HepG2 (cell line): Measurements from ENCODE around the gene TCOF1. TPM values are rescaled to one million over a fixed set of nuclear protein-coding genes. Genes with fewer than 3 reads are reported as not detected.

Source experiments
- ATAC-seq: fragments of 200-7000 bp; cut with Tn5 transposase; 3 replicates; pipeline ENCODE4 v1.9.1; 2020; ENCODE audit warnings: mild to moderate bottlenecking, moderate library complexity
- BruUV-seq: library from RNA; stranded (reverse); fragments of 400-500 nt; replicated peaks from 2 replicates; lab custom pipeline; 2021; lab: Mats Ljungman, UMichigan
- CTCF ChIA-PET: fragments of 300-600 bp; formaldehyde crosslinking; extraction: SDS; loops from one replicate; lab custom pipeline; 2021; ENCODE audit warnings: low total read pairs, inconsistent platforms, low intra/inter-chr PET ratio; lab: Yijun Ruan, JAX
- POLR2A ChIA-PET: fragments of 350-600 bp; sonication (Branson Sonifier 250); formaldehyde crosslinking; loops from one replicate; lab custom pipeline; 2020; ENCODE audit warnings: antibody characterized with exemption, inconsistent platforms; lab: Yijun Ruan, JAX
- DNase-seq: peaks from one replicate; pipeline ENCODE4 v3.0.0-alpha.2; 2015; ENCODE audit warnings: low spot score
- FAIRE-seq: peaks from 3 replicates; lab custom pipeline; 2011; peaks lifted over from hg19 to GRCh38; lab: Jason Lieb, UNC
- H2AFZ ChIP-seq: one replicate; pipeline ENCODE4 v1.6.1; 2011; ENCODE audit warnings: low read length, inconsistent platforms
- H3K27ac ChIP-seq: fragments of 300-600 bp; 3 replicates; pipeline ENCODE4 v1.8.0; 2011; ENCODE audit warnings: mixed run types, mild to moderate bottlenecking, mixed read lengths, low read length, inconsistent platforms; ENCODE audit not compliant: insufficient read depth; ENCODE audit errors: extremely low read length
- H3K27me3 ChIP-seq, 2 experiments: fragments of 200-600 bp in 1 of 2; 2 replicates in 1 of 2; 3 replicates in 1 of 2; pipeline versions ENCODE4 v1.6.0 to v1.8.0; 2011; ENCODE audit warnings: low read length in 2 of 2, mild to moderate bottlenecking in 2 of 2, moderate library complexity in 2 of 2, inconsistent platforms in 1 of 2; ENCODE audit not compliant: insufficient read depth in 2 of 2, control insufficient read depth in 1 of 2
- H3K36me3 ChIP-seq, 2 experiments: fragments of 200-600 bp in 1 of 2; replicated peaks in 1 of 2; 2 replicates in 1 of 2; 3 replicates in 1 of 2; pipeline versions ENCODE4 v1.5.1 to v1.8.0; 2011; ENCODE audit warnings: low read length in 2 of 2, inconsistent platforms in 1 of 2; ENCODE audit not compliant: insufficient read depth in 2 of 2, control insufficient read depth in 1 of 2
- H3K4me1 ChIP-seq: 2 replicates; pipeline ENCODE4 v1.5.1; 2012; ENCODE audit warnings: low read length, inconsistent platforms; ENCODE audit not compliant: insufficient read depth
- H3K4me2 ChIP-seq: 2 replicates; pipeline ENCODE4 v1.6.0; 2011; ENCODE audit warnings: low read depth, low read length, inconsistent platforms
- H3K4me3 ChIP-seq, 3 experiments: fragments of 200-600 bp in 1 of 3; sonication (generic), shearing (Covaris generic) in 1 of 3; replicated peaks in 1 of 3; 2 replicates each; pipeline ENCODE4 v1.5.1; 2011 to 2016; ENCODE audit warnings: low read length in 3 of 3, inconsistent platforms in 2 of 3, low read depth in 2 of 3, mild to moderate bottlenecking in 2 of 3, control low read depth in 1 of 3, mixed read lengths in 1 of 3; ENCODE audit not compliant: insufficient read depth in 1 of 3
- H3K79me2 ChIP-seq: one replicate; pipeline ENCODE4 v1.6.1; 2011; ENCODE audit warnings: low read length, inconsistent platforms; ENCODE audit not compliant: insufficient read depth
- H3K9ac ChIP-seq: 2 replicates; pipeline ENCODE4 v1.6.0; 2011; ENCODE audit warnings: mild to moderate bottlenecking, low read depth, low read length, inconsistent platforms; ENCODE audit not compliant: insufficient read depth
- H3K9me3 ChIP-seq: 2 replicates; pipeline ENCODE4 v1.5.1; 2012; ENCODE audit warnings: mild to moderate bottlenecking, low read length
- H4K20me1 ChIP-seq: 2 replicates; pipeline ENCODE4 v1.6.0; 2011; ENCODE audit warnings: inconsistent platforms, mild to moderate bottlenecking, low read length, moderate library complexity; ENCODE audit not compliant: insufficient read depth
- MAF1 ChIP-seq: sonication (generic); formaldehyde crosslinking; IDR thresholded peaks from 2 replicates; pipeline ENCODE4 v1.5.0; 2020; ENCODE audit warnings: missing genetic modification reagents, borderline replicate concordance
- ONECUT2 ChIP-seq: sonication (generic); formaldehyde crosslinking; IDR thresholded peaks from 2 replicates; pipeline ENCODE4 v1.4.0; 2020; ENCODE audit warnings: missing genetic modification reagents
- POLR2A ChIP-seq, 2 experiments: IDR thresholded peaks; 2 replicates each; pipeline ENCODE4 v1.6.1; 2011; ENCODE audit warnings: low read depth in 2 of 2, low read length in 2 of 2, mild to moderate bottlenecking in 1 of 2, moderate library complexity in 1 of 2; ENCODE audit not compliant: insufficient read depth in 1 of 2
- PPARG ChIP-seq: conservative IDR thresholded peaks from 2 replicates; pipeline ENCODE4 v1.6.1; 2016; ENCODE audit warnings: missing biosample characterization, missing genetic modification reagents
- REST ChIP-seq, 2 experiments: IDR thresholded peaks; 2 replicates each; pipeline ENCODE4 v1.6.1; 2011 to 2012; ENCODE audit warnings: low read length in 2 of 2, borderline replicate concordance in 1 of 2, low read depth in 1 of 2, mild to moderate bottlenecking in 1 of 2, moderate library complexity in 1 of 2
- ZNF629 ChIP-seq: sonication (generic); formaldehyde crosslinking; conservative IDR thresholded peaks from 2 replicates; pipeline ENCODE4 v1.5.0; 2020; ENCODE audit warnings: missing genetic modification reagents
- WGBS: methylation state at CpG from one replicate; pipeline ENCODE4 v1.1.6; 2017; ENCODE audit warnings: low lambda C conversion rate; 5-methylcytosine and 5-hydroxymethylcytosine counted together
- in situ Hi-C: cut with HindIII; loops from 2 replicates; pipeline ENCODE4 v1.10.0; 2017; ENCODE audit warnings: low pct_unique_long_range_greater_than_20kb; ENCODE audit not compliant: extremely low pct_ligation_motif_present
- intact Hi-C: fragments of 100-400 bp; cut with micrococcal nuclease; formaldehyde crosslinking; loops from one replicate; pipeline ENCODE4 v1.10.0; 2022; ENCODE audit not compliant: unreplicated experiment
- polyA plus RNA-seq, 8 experiments: library from polyadenylated mRNA; depleted of rRNA in 3 of 8; stranded (reverse) in 7 of 8; unstranded in 1 of 8; fragments of >200 nt; fragmentation: Illumina TruSeq in 4 of 8; extraction: Trizol in 4 of 8; gene quantifications; 2 replicates each; pipeline versions ENCODE4 v1.2.1 to v1.2.3, GENCODE V29; 2011 to 2016; ENCODE audit warnings: low read depth in 4 of 8, missing spikeins in 1 of 8, mixed read lengths in 1 of 8; ENCODE audit not compliant: insufficient read depth in 1 of 8
- total RNA-seq, 5 experiments: library from RNA; depleted of rRNA; stranded (reverse); fragments of >200 nt; fragmentation: Illumina TruSeq; extraction: Trizol; gene quantifications; 2 replicates each; pipeline ENCODE4 v1.2.3, GENCODE V29; 2016; ENCODE audit warnings: low read depth in 1 of 5
- TF ChIP-seq, protein P1 (sequence below): sonication (generic); formaldehyde crosslinking; IDR thresholded peaks from 2 replicates; pipeline ENCODE4 v1.4.0; 2020; ENCODE audit warnings: missing genetic modification reagents

The TCOF1 gene
- total and polyA plus RNA-seq, 2 of the 13 experiments (the other 11 are each of a cell fraction or from before 2014, with no cell fraction given): 10.1 to 41.6 TPM

DNA sequence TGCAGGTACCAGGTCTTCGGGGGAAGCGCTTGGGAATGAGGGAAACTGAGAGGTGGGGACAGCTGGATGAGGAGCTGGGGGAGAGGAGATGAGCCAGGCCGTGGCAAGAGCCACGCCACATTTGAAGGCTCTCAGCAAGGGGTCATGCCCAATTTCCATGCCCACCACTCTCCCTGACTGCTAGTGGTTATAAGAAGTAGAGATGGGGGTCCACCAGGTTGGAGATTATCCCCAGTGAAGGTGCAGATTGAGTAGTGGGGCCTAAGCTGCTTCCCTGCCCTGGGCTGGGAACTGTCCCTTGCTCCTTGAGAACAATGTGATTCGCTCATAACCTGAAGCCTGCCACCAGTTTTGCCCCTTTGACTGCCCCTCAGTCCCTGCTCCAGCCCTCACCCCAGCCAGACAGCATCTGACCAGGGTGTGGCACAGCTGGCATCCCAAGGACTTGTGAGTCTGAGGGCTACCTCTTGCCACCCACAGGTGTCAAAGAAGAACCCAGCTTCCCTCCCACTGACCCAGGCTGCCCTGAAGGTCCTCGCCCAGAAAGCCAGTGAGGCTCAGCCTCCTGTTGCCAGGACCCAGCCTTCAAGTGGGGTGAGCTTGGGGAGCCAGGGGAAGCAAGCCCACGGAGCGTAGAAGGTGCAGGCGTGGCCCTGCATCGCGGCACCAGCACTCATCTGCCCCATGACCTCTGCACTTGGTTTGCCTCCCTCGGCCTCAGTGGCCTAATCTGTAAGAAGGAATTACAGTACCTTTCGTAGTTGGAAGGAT lies 33.8 kb downstream of the TCOF1 start:
- no peaks in the 10 kb centered on the region for H3K4me1 ChIP-seq
- ATAC-seq (no peak), DNase-seq (no peak), FAIRE-seq (no peak)
- H3K4me2 ChIP-seq: no peak overlapping the region
- CTCF ChIA-PET: no interaction called here
- no TSS peak for BruUV-seq
- no peaks in the 10 kb centered on the region for H3K79me2 ChIP-seq
- 96% methylated on average over 5 of the region's 13 CpGs for WGBS
- H3K27ac ChIP-seq: no peak overlapping the region
- H3K27me3 ChIP-seq: no peaks in the 10 kb centered on the region
- POLR2A ChIA-PET: no interaction called here
- no peaks in the 10 kb centered on the region for H4K20me1 ChIP-seq
- no peak overlapping the region for H2AFZ ChIP-seq
- TF ChIP-seq POLR2A (IDR thresholded peaks at IDR 0.05; ENCODE audit: insufficient read depth in 1 of 2, low read depth in 2 of 2, low read length in 2 of 2): no peak
- peaks cover 49 to 92% of the 10 kb centered on the region in 2 experiments for H3K36me3 ChIP-seq
- no peaks in the 10 kb centered on the region for H3K9me3 ChIP-seq
- in situ Hi-C loops: no loop called here
- intact Hi-C loops: no loop called here
- no peak overlapping the region for H3K4me3 ChIP-seq
- no peak overlapping the region for H3K9ac ChIP-seq

DNA sequence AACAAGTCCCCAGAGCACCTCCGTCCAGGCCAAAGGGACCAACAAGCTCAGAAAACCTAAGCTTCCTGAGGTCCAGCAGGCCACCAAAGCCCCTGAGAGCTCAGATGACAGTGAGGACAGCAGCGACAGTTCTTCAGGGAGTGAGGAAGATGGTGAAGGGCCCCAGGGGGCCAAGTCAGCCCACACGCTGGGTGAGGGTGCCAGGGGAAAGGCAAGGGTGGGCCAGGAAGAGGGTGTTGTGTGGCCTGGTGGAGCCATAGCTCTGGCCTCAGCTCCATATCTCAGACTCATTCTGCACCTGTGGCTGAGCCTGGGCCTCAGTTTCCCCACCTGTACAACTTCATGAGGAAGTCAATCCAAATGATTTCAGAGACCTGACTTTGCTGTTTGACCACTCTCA lies 34.5 kb downstream of the TCOF1 start:
- intact Hi-C loops: no loop called here
- no peak for ATAC-seq

More for the DNA sequence above, 34.5 kb downstream of the TCOF1 start:
- no peak for TF ChIP-seq ONECUT2 (CRISPR knock-in tag)
- TF ChIP-seq PPARG: no peak
- no peak for TF ChIP-seq MAF1 (CRISPR knock-in tag)
- TF ChIP-seq, protein P1, sequence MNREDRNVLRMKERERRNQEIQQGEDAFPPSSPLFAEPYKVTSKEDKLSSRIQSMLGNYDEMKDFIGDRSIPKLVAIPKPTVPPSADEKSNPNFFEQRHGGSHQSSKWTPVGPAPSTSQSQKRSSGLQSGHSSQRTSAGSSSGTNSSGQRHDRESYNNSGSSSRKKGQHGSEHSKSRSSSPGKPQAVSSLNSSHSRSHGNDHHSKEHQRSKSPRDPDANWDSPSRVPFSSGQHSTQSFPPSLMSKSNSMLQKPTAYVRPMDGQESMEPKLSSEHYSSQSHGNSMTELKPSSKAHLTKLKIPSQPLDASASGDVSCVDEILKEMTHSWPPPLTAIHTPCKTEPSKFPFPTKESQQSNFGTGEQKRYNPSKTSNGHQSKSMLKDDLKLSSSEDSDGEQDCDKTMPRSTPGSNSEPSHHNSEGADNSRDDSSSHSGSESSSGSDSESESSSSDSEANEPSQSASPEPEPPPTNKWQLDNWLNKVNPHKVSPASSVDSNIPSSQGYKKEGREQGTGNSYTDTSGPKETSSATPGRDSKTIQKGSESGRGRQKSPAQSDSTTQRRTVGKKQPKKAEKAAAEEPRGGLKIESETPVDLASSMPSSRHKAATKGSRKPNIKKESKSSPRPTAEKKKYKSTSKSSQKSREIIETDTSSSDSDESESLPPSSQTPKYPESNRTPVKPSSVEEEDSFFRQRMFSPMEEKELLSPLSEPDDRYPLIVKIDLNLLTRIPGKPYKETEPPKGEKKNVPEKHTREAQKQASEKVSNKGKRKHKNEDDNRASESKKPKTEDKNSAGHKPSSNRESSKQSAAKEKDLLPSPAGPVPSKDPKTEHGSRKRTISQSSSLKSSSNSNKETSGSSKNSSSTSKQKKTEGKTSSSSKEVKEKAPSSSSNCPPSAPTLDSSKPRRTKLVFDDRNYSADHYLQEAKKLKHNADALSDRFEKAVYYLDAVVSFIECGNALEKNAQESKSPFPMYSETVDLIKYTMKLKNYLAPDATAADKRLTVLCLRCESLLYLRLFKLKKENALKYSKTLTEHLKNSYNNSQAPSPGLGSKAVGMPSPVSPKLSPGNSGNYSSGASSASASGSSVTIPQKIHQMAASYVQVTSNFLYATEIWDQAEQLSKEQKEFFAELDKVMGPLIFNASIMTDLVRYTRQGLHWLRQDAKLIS (CRISPR knock-in tag): no peak
- TF ChIP-seq REST (IDR thresholded peaks at IDR 0.05; ENCODE audit: borderline replicate concordance in 1 of 2, low read depth in 1 of 2, low read length in 2 of 2): no peak
- TF ChIP-seq ZNF629 (CRISPR knock-in tag): no peak
- Histone ChIP-seq H3K27me3 (no peaks in the 10 kb centered on the region), H3K4me1 (no peaks in the 10 kb centered on the region), H3K4me2 (no peak overlapping the region), H3K9me3 (no peaks in the 10 kb centered on the region), H3K27ac (no peak overlapping the region), H4K20me1 (no peaks in the 10 kb centered on the region), H3K79me2 (no peaks in the 10 kb centered on the region), H2AFZ (no peak overlapping the region), H3K36me3 (peaks cover 48 to 90% of the 10 kb centered on the region in 2 experiments), H3K4me3 (no peak overlapping the region), H3K9ac (no peak overlapping the region)
- BruUV-seq: no TSS peak
- POLR2A ChIA-PET: no interaction called here
- in situ Hi-C loops: no loop called here
- no peak for DNase-seq
- CTCF ChIA-PET: no interaction called here
- FAIRE-seq: no peak
- WGBS: 96% methylated on average over 3 of the region's 3 CpGs
